Vagina (tissue), 2 donors: ENCODE results near the gene JPT2.

Experiments used
- POLR2A ChIP-seq, 2 donors: fragments of 450-650 bp; IDR thresholded peaks; one replicate each; pipeline ENCODE4 v1.6.1; 2017; ENCODE audit warnings: antibody characterized with exemption in 2 of 2, mild to moderate bottlenecking in 2 of 2, moderate library complexity in 2 of 2
- POLR2AphosphoS5 ChIP-seq, 2 donors: sonication (generic); formaldehyde crosslinking; IDR thresholded peaks; one replicate each; pipeline ENCODE4 v1.9.0; 2017; ENCODE audit warnings: antibody characterized with exemption in 2 of 2, mild to moderate bottlenecking in 2 of 2, low read depth in 1 of 2; ENCODE audit not compliant: insufficient read depth in 1 of 2
- TF ChIP-seq, protein P1 (sequence below), 3 experiments: fragments of 450-650 bp in 2 of 3; fragments of 200-600 bp in 1 of 3; sonication (generic) in 1 of 3; IDR thresholded peaks; one replicate each; pipeline ENCODE4 v1.5.1; 2017 to 2019; ENCODE audit warnings: antibody characterized with exemption in 3 of 3, mild to moderate bottlenecking in 2 of 3, moderate library complexity in 2 of 3

DNA sequence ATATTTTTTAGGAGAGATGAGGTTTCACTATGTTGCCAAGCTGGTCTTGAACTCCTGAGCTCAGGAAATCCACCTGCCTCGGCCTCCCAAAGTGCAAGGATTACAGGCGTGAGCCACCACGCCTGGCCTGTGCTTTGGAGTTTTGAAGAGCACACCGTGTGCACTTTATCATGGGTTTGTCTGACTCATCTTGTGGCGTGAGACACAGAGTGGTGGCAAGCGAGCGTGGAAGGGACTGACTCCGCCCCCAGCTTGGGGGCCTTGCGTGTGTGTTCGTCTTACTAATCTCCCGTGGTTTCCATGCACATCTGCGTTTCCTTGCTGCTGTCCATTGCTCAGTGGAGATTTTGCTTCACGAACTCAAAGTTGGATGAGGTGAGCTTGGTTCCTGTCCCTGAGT, 43.0 kb upstream of the JPT2 start:
- TF ChIP-seq, protein P1, sequence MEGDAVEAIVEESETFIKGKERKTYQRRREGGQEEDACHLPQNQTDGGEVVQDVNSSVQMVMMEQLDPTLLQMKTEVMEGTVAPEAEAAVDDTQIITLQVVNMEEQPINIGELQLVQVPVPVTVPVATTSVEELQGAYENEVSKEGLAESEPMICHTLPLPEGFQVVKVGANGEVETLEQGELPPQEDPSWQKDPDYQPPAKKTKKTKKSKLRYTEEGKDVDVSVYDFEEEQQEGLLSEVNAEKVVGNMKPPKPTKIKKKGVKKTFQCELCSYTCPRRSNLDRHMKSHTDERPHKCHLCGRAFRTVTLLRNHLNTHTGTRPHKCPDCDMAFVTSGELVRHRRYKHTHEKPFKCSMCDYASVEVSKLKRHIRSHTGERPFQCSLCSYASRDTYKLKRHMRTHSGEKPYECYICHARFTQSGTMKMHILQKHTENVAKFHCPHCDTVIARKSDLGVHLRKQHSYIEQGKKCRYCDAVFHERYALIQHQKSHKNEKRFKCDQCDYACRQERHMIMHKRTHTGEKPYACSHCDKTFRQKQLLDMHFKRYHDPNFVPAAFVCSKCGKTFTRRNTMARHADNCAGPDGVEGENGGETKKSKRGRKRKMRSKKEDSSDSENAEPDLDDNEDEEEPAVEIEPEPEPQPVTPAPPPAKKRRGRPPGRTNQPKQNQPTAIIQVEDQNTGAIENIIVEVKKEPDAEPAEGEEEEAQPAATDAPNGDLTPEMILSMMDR (IDR thresholded peaks at IDR 0.05): no peak
- TF ChIP-seq POLR2A (IDR thresholded peaks at IDR 0.05) (no peak), POLR2AphosphoS5 (IDR thresholded peaks at IDR 0.05; ENCODE audit: insufficient read depth in 1 of 2, low read depth in 1 of 2) (no peak)
